Measurements from ENCODE around the gene AIP. TPM values are rescaled to one million over a fixed set of nuclear protein-coding genes. Genes with fewer than 3 reads are reported as not detected.

Gene AIP
- total and polyA plus RNA-seq, 2 donors (not counting 3 experiments of a cell fraction or from before 2014, with no cell fraction given), result 46.3 to 114 TPM

GRCh38 chr11:67538823-67539505 lies 56.1 kb downstream of the AIP start:
- H2AFZ ChIP-seq (ENCODE audit: low read depth, low read length), result no peak overlapping the region
- no peak overlapping the region for H3K4me2 ChIP-seq (ENCODE audit: insufficient read depth, low read length)
- no peaks in the 10 kb centered on the region for H3K4me1 ChIP-seq (ENCODE audit: control insufficient read depth, extremely low read depth, insufficient read depth, low read length)
- H3K9ac ChIP-seq (replicated peaks; ENCODE audit: extremely low read depth, insufficient read depth, low read length), result no peak overlapping the region
- ChIA-PET POLR2A (no interaction called here), CTCF (no interaction called here)
- no peaks in the 10 kb centered on the region for H3K9me3 ChIP-seq (replicated peaks; ENCODE audit: control insufficient read depth, insufficient read depth, low read length)
- H3K27me3 ChIP-seq (ENCODE audit: control insufficient read depth in 2 of 2, insufficient read depth in 2 of 2, low read length in 2 of 2), result no peaks in the 10 kb centered on the region
- BruUV-seq (replicated peaks), result no TSS peak
- H3K9me1 ChIP-seq (replicated peaks; ENCODE audit: control insufficient read depth, extremely low read depth, insufficient read depth, low read length), result no peaks in the 10 kb centered on the region
- no peaks in the 10 kb centered on the region for H3K36me3 ChIP-seq (ENCODE audit: control insufficient read depth in 2 of 2, extremely low read depth in 1 of 2, insufficient read depth in 2 of 2, low read length in 2 of 2)
- H3K27ac ChIP-seq (ENCODE audit: insufficient read depth, low read depth, low read length), result no peak overlapping the region
- no peak for FAIRE-seq
- dilution Hi-C loops (cut with MboI; ENCODE audit: extremely low pct_ligation_motif_present, low sequenced_read_pairs), result no loop called here
- H4K20me1 ChIP-seq (replicated peaks; ENCODE audit: control insufficient read depth, extremely low read depth, insufficient read depth, low read length), result no peaks in the 10 kb centered on the region
- intact Hi-C loops (cut with micrococcal nuclease), result no loop called here
- DNase-seq (ENCODE audit: low read depth, low spot score), result no peak
- TF ChIP-seq POLR2A (IDR thresholded peaks at IDR 0.05; ENCODE audit: low read depth, low read length) (no peak), GATA2 (IDR thresholded peaks at IDR 0.05; ENCODE audit: insufficient read depth, insufficient read length, low read depth, low read length) (no peak), FOS (IDR thresholded peaks at IDR 0.05; ENCODE audit: borderline replicate concordance, insufficient read depth, low read length) (no peak), CTCF (IDR thresholded peaks at IDR 0.05; ENCODE audit: extremely low read depth in 1 of 2, insufficient read depth in 1 of 2, low read depth in 1 of 2, low read length in 2 of 2) (no peak), JUN (IDR thresholded peaks at IDR 0.05; ENCODE audit: borderline replicate concordance, insufficient read depth, insufficient read length, low read depth) (no peak), MAX (IDR thresholded peaks at IDR 0.05; ENCODE audit: insufficient read depth, insufficient read length) (no peak), MYC (IDR thresholded peaks at IDR 0.05; ENCODE audit: low read depth, low read length) (no peak), POLR2AphosphoS5 (IDR thresholded peaks at IDR 0.05; ENCODE audit: insufficient read depth, low read depth, low read length) (no peak), EZH2 (IDR thresholded peaks at IDR 0.05; ENCODE audit: borderline replicate concordance, low read depth, low read length, severe bottlenecking) (no peak)
- no peak overlapping the region for H3K4me3 ChIP-seq (replicated peaks in 1 of 3; ENCODE audit: insufficient read depth in 1 of 3, low read depth in 1 of 3, low read length in 3 of 3)
- no peaks in the 10 kb centered on the region for H3K79me2 ChIP-seq (ENCODE audit: control insufficient read depth, insufficient read depth, low read length)

All from endothelial cell of umbilical vein (primary cell).